22Rv1 (cell line): Measurements from ENCODE around the gene DCUN1D4.

ENCODE experiments used
- ZFX ChIP-seq: fragments of 450-650 bp; IDR thresholded peaks from 2 replicates; pipeline ENCODE4 v1.6.1; 2017; ENCODE audit warnings: antibody characterized with exemption, borderline replicate concordance
- TF ChIP-seq, protein P1 (sequence below): fragments of 450-650 bp; IDR thresholded peaks from 2 replicates; pipeline ENCODE4 v1.5.1; 2017; ENCODE audit warnings: mild to moderate bottlenecking

DNA sequence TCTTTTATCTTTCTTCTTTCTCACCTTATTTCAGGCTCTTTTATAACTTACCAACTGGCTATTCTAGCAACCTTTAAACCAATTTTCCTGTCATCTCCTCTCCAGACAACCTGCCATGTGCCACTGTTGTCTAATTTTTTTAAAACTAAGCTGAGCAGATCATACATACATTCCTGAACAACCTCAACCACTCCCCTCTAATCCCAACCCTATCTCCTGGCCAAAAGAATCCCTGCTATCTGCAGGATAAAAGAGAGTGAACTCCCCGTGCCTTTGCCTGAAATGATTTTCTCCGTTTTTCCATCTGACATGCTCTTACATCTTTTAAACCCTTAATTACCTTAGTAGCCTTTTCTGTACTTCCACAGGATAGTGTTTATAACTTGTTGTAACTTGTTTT, 35.5 kb downstream of the DCUN1D4 start:
- TF ChIP-seq, protein P1, sequence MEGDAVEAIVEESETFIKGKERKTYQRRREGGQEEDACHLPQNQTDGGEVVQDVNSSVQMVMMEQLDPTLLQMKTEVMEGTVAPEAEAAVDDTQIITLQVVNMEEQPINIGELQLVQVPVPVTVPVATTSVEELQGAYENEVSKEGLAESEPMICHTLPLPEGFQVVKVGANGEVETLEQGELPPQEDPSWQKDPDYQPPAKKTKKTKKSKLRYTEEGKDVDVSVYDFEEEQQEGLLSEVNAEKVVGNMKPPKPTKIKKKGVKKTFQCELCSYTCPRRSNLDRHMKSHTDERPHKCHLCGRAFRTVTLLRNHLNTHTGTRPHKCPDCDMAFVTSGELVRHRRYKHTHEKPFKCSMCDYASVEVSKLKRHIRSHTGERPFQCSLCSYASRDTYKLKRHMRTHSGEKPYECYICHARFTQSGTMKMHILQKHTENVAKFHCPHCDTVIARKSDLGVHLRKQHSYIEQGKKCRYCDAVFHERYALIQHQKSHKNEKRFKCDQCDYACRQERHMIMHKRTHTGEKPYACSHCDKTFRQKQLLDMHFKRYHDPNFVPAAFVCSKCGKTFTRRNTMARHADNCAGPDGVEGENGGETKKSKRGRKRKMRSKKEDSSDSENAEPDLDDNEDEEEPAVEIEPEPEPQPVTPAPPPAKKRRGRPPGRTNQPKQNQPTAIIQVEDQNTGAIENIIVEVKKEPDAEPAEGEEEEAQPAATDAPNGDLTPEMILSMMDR = no peak
- no peak for TF ChIP-seq ZFX
